ENCODE results near the gene CTNNA2. TPM values are rescaled to one million over a fixed set of nuclear protein-coding genes. Genes with fewer than 3 reads are reported as not detected.

CTNNA2 gene
- total RNA-seq, 1 donor from 2014 or later = 3.5 TPM

DNA sequence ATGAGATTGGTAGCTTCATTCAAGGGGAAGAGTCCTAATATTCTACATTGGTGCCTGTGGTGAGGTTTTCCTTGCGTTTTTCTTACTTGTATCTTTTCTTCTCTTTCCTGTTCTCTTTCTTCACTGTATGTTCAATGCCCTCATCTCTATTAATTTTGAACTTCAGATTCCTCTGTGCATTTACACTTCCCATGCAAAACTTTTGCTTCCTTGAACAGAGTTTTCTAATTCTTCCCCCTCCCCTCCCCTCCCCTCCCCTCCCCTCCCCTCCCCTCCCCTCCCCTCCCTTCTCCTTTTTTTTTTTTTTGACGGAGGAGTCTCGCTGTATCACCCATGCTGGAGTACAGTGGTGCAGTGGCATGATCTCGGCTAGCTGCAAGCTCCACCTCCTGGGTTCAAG, 403.4 kb downstream of the CTNNA2 start:
- H3K36me3 ChIP-seq (ENCODE audit: control insufficient read depth, insufficient read depth, low read length) = no peaks in the 10 kb centered on the region
- TF ChIP-seq, protein P1, sequence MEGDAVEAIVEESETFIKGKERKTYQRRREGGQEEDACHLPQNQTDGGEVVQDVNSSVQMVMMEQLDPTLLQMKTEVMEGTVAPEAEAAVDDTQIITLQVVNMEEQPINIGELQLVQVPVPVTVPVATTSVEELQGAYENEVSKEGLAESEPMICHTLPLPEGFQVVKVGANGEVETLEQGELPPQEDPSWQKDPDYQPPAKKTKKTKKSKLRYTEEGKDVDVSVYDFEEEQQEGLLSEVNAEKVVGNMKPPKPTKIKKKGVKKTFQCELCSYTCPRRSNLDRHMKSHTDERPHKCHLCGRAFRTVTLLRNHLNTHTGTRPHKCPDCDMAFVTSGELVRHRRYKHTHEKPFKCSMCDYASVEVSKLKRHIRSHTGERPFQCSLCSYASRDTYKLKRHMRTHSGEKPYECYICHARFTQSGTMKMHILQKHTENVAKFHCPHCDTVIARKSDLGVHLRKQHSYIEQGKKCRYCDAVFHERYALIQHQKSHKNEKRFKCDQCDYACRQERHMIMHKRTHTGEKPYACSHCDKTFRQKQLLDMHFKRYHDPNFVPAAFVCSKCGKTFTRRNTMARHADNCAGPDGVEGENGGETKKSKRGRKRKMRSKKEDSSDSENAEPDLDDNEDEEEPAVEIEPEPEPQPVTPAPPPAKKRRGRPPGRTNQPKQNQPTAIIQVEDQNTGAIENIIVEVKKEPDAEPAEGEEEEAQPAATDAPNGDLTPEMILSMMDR (IDR thresholded peaks at IDR 0.05; ENCODE audit: insufficient read depth, low read length, poor library complexity, severe bottlenecking) = no peak
- H3K4me3 ChIP-seq (ENCODE audit: low read depth, low read length) = no peak overlapping the region
- no peak for DNase-seq (ENCODE audit: low read depth)
- H3K27me3 ChIP-seq (ENCODE audit: control insufficient read depth, insufficient read depth, low read length) = no peaks in the 10 kb centered on the region

DNA sequence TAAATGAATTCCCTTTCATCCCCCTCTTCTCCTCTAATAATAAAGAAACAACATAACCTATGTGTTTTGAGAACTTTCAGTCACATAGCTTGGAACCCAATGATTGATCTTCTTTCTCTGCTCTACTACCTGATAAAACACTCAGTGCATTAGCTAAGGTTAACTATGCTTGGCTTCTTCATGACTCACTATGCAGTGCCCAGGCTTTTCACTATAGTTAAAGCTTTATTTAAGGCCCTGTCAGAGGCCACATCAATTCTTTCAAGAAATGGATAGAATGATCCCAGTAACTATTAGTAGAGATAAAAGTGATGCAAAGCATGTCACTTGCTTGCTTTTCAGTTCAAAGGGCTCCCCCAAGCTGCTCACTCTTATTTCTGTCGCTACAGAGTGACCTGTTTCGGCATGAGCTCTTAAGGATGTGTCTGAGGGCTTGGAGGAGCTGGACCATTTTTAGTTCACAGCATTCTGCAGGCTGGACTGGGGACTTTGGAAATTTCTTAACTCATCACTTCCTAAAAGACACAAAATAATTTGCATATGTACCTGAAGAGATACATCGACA, 407.7 kb downstream of the CTNNA2 start:
- no peaks in the 10 kb centered on the region for H3K36me3 ChIP-seq (ENCODE audit: control insufficient read depth, insufficient read depth, low read length)
- H3K4me3 ChIP-seq (ENCODE audit: low read depth, low read length) = no peak overlapping the region
- DNase-seq (ENCODE audit: low read depth) = no peak
- TF ChIP-seq, protein P1 (IDR thresholded peaks at IDR 0.05; ENCODE audit: insufficient read depth, low read length, poor library complexity, severe bottlenecking) = no peak
- H3K27me3 ChIP-seq (ENCODE audit: control insufficient read depth, insufficient read depth, low read length) = no peaks in the 10 kb centered on the region

DNA sequence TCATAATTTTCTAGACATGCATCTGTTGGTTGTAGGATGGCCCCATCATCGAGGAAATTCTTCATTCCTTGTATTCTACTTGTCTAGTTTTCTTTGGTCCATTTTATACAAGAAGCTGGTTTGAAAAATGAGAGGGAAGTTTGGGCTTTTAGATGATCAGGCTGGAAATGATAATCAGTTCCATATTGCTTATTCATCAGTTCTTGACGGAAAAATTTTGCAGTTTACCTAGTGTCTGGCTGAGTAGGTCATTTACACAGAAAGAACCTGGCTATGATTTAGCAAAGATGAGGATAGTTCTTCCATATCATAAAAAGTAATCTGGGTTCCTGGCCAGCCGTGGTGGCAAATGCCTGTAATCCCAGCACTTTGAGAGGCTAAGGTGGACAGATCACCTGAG, 416.8 kb downstream of the CTNNA2 start:
- no peaks in the 10 kb centered on the region for H3K27me3 ChIP-seq (ENCODE audit: control insufficient read depth, insufficient read depth, low read length)
- H3K4me3 ChIP-seq (ENCODE audit: low read depth, low read length) = no peak overlapping the region
- TF ChIP-seq, protein P1 (IDR thresholded peaks at IDR 0.05; ENCODE audit: insufficient read depth, low read length, poor library complexity, severe bottlenecking) = no peak
- no peaks in the 10 kb centered on the region for H3K36me3 ChIP-seq (ENCODE audit: control insufficient read depth, insufficient read depth, low read length)
- DNase-seq (ENCODE audit: low read depth) = no peak

GRCh38 chr2:79935046-79935732, 422.3 kb downstream of the CTNNA2 start:
- Histone ChIP-seq H3K36me3 (ENCODE audit: control insufficient read depth, insufficient read depth, low read length) (no peaks in the 10 kb centered on the region), H3K4me3 (ENCODE audit: low read depth, low read length) (no peak overlapping the region)
- TF ChIP-seq, protein P1 (IDR thresholded peaks at IDR 0.05; ENCODE audit: insufficient read depth, low read length, poor library complexity, severe bottlenecking) = no peak

GRCh38 chr2:79935771-79936657, 423.2 kb downstream of the CTNNA2 start:
- H3K27me3 ChIP-seq (ENCODE audit: control insufficient read depth, insufficient read depth, low read length) = no peaks in the 10 kb centered on the region
- TF ChIP-seq, protein P1 (IDR thresholded peaks at IDR 0.05; ENCODE audit: insufficient read depth, low read length, poor library complexity, severe bottlenecking) = peak; percentile 89
- no peak overlapping the region for H3K4me3 ChIP-seq (ENCODE audit: low read depth, low read length)
- no peak for DNase-seq (ENCODE audit: low read depth)
- no peaks in the 10 kb centered on the region for H3K36me3 ChIP-seq (ENCODE audit: control insufficient read depth, insufficient read depth, low read length)

More at GRCh38 chr2:79935046-79935732, 422.3 kb downstream of the CTNNA2 start:
- H3K27me3 ChIP-seq (ENCODE audit: control insufficient read depth, insufficient read depth, low read length) = no peaks in the 10 kb centered on the region
- DNase-seq (ENCODE audit: low read depth) = no peak
